KMS-11 (cell line): ENCODE measurements around the gene ZNF440.

Source experiments
- H2AFZ ChIP-seq: fragments of 200-600 bp; sonication (generic); 2 replicates; pipeline ENCODE4 v1.6.1; 2016; ENCODE audit warnings: antibody characterized with exemption, mixed run types, low read depth
- H3K27ac ChIP-seq: fragments of 200-600 bp; sonication (generic); 2 replicates; pipeline ENCODE4 v1.6.1; 2016; ENCODE audit warnings: mild to moderate bottlenecking, mixed run types
- H3K27me3 ChIP-seq: fragments of 200-600 bp; sonication (generic); 2 replicates; pipeline ENCODE4 v1.6.1; 2017; ENCODE audit warnings: mild to moderate bottlenecking, low read depth, mixed run types, moderate library complexity; ENCODE audit not compliant: insufficient read depth
- H3K36me3 ChIP-seq: fragments of 200-600 bp; sonication (generic); 2 replicates; pipeline ENCODE4 v1.6.1; 2017; ENCODE audit warnings: mild to moderate bottlenecking, mixed run types; ENCODE audit not compliant: insufficient read depth
- H3K4me1 ChIP-seq: fragments of 200-600 bp; sonication (generic); 2 replicates; pipeline ENCODE4 v1.6.1; 2016; ENCODE audit warnings: mild to moderate bottlenecking, low read depth, mixed run types; ENCODE audit not compliant: poor library complexity, severe bottlenecking
- H3K4me2 ChIP-seq: fragments of 200-600 bp; sonication (generic); 2 replicates; pipeline ENCODE4 v1.7.0; 2016; ENCODE audit warnings: mild to moderate bottlenecking, mixed run types
- H3K4me3 ChIP-seq: fragments of 200-600 bp; sonication (generic); IDR thresholded peaks from 2 replicates; pipeline ENCODE4 v1.6.1; 2017; ENCODE audit warnings: low read depth, low read length, mixed read lengths; ENCODE audit not compliant: insufficient read depth
- H3K79me2 ChIP-seq: fragments of 200-600 bp; sonication (generic); 2 replicates; pipeline ENCODE4 v1.6.1; 2016; ENCODE audit warnings: low read depth, mixed run types; ENCODE audit not compliant: insufficient read depth
- H3K9ac ChIP-seq: fragments of 200-600 bp; sonication (generic); 2 replicates; pipeline ENCODE4 v1.6.1; 2016; ENCODE audit warnings: mild to moderate bottlenecking, mixed run types
- H4K20me1 ChIP-seq: fragments of 200-600 bp; sonication (generic); 2 replicates; pipeline ENCODE4 v1.6.1; 2016; ENCODE audit warnings: mild to moderate bottlenecking, mixed run types; ENCODE audit not compliant: insufficient read depth
- CTCF ChIP-seq: fragments of 200-600 bp; sonication (generic); conservative IDR thresholded peaks from 2 replicates; pipeline ENCODE4 v1.6.1; 2017; ENCODE audit warnings: low read depth, mild to moderate bottlenecking, antibody characterized with exemption, low read length, moderate library complexity, mixed read lengths

The ZNF440 gene

DNA sequence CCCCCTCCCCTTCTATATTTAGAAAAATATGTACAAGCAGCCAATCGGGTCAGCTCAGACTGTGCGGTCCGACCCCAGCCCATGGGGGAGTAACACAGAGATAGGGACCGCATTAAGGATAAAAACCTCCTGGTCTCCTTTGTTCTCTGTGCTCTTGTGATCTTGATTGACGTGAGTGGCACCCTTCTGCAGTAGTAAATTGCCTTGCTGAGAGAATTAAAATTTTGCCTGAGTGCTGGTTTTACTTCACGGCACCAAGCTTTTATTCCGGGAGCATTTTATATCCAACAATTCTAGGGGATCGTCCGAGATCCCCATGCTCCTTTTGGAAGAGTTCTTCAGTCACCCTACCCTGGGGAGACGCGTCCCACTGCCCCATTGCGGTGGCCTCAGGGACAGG lies 66.5 kb downstream of the ZNF440 start:
- H3K4me2 ChIP-seq, result no peak overlapping the region
- H3K9ac ChIP-seq, result no peak overlapping the region
- H3K79me2 ChIP-seq, result no peaks in the 10 kb centered on the region
- no peaks in the 10 kb centered on the region for H3K4me1 ChIP-seq
- H2AFZ ChIP-seq, result no peak overlapping the region
- no peaks in the 10 kb centered on the region for H3K36me3 ChIP-seq
- no peak for TF ChIP-seq CTCF
- H3K27me3 ChIP-seq, result no peaks in the 10 kb centered on the region
- no peak overlapping the region for H3K4me3 ChIP-seq
- H4K20me1 ChIP-seq, result no peaks in the 10 kb centered on the region
- no peak overlapping the region for H3K27ac ChIP-seq

DNA sequence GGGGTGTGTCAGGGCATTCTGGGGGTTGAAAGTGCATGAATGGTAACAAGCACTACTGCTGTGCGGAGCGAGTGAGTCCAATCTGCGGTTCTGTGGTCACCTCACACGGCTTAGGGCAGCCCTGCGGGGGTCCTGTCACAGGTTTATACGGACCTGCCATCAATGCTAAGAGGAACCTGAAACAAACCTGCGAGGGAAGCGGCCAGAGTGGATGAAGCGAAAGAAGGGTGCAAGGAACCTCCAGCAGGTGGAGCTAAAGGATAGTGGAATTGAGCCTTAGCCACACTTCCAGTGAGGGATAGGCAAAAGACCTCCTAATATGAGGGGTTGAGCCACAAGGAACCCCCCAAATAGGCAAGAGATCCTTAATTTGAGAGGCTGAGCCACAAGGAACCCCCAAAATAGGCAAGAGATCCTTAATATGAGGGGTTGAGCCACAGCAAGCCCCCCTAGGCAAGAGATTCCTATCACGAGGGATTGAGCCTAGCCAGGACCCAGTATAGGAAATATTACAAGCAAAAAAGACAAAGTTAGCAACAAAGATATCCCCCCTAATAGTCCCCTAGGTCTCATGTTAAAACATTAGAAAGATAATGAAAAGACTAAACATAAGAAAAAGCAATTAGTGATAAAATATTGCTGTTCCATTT lies 67.2 kb downstream of the ZNF440 start:
- H3K79me2 ChIP-seq, result no peaks in the 10 kb centered on the region
- H3K27me3 ChIP-seq, result no peaks in the 10 kb centered on the region
- no peaks in the 10 kb centered on the region for H4K20me1 ChIP-seq
- no peaks in the 10 kb centered on the region for H3K36me3 ChIP-seq
- no peak overlapping the region for H3K9ac ChIP-seq
- TF ChIP-seq CTCF, result peak; percentile 72
- H3K4me1 ChIP-seq, result no peaks in the 10 kb centered on the region
- no peak overlapping the region for H2AFZ ChIP-seq
- H3K4me3 ChIP-seq, result no peak overlapping the region
- no peak overlapping the region for H3K27ac ChIP-seq
- no peak overlapping the region for H3K4me2 ChIP-seq

DNA sequence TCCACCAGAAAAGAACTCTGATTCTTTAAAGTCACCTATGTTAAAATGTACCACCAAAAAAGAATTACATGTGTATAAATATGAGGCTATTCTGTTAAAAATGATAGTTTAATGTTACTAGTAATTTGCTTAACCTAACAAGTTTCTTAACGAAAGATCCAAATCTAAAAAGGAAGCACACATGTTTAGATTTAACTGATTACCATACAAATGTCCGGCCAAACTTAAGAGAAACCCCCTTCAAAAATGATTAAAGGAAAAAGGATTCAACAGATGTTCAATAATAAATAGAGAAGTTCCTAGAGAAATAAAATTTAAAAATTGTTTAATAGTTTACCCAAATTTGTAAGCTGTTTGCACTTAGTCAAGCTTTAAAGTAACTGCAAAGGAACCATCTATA lies 68.5 kb downstream of the ZNF440 start:
- Histone ChIP-seq H3K36me3 (no peaks in the 10 kb centered on the region), H3K79me2 (no peaks in the 10 kb centered on the region), H3K9ac (no peak overlapping the region), H3K4me1 (no peaks in the 10 kb centered on the region), H4K20me1 (no peaks in the 10 kb centered on the region), H3K27ac (no peak overlapping the region), H3K4me3 (no peak overlapping the region), H3K4me2 (no peak overlapping the region), H3K27me3 (no peaks in the 10 kb centered on the region), H2AFZ (no peak overlapping the region)
- no peak for TF ChIP-seq CTCF
